SK-N-SH (cell line): ENCODE measurements around the gene RCOR1. TPM values are rescaled to one million over a fixed set of nuclear protein-coding genes. Genes with fewer than 3 reads are reported as not detected.

Experiments
- CTCF ChIA-PET: fragments of 300-600, 350-600 bp; formaldehyde crosslinking; extraction: SDS; loops from one replicate; lab custom pipeline; 2021; lab: Yijun Ruan, JAX
- POLR2A ChIA-PET: fragments of 350-600 bp; sonication (Branson Sonifier 250); formaldehyde crosslinking; extraction: SDS; loops from one replicate; lab custom pipeline; 2020; ENCODE audit warnings: antibody characterized with exemption, inconsistent platforms; lab: Yijun Ruan, JAX
- DNase-seq: peaks from one replicate; pipeline ENCODE4 v3.0.0; 2012
- H2AFZ ChIP-seq: fragments of 200-600 bp; sonication (generic); 2 replicates; pipeline ENCODE4 v1.8.1; 2016; ENCODE audit warnings: antibody characterized with exemption, mild to moderate bottlenecking, low read depth
- H3F3A ChIP-seq: fragments of 200-600 bp; sonication (generic); replicated peaks from 2 replicates; pipeline ENCODE3; 2016; ENCODE audit warnings: antibody characterized with exemption, mild to moderate bottlenecking; ENCODE audit not compliant: insufficient read depth
- H3K27ac ChIP-seq, 2 experiments: fragments of 200-500 bp in 1 of 2; fragments of 200-600 bp in 1 of 2; sonication (Bioruptor generic) in 1 of 2; sonication (generic), shearing (Covaris generic) in 1 of 2; 2 replicates each; pipeline versions ENCODE4 v1.5.1 to v1.6.1; 2014 to 2016; ENCODE audit warnings: low read depth in 2 of 2, inconsistent platforms in 1 of 2, low read length in 1 of 2, mild to moderate bottlenecking in 1 of 2, mixed read lengths in 1 of 2
- H3K27me3 ChIP-seq: fragments of 200-600 bp; sonication (generic), shearing (Covaris generic); 2 replicates; pipeline ENCODE4 v1.6.1; 2016; ENCODE audit warnings: mixed run types; ENCODE audit not compliant: insufficient read depth
- H3K36me3 ChIP-seq, 2 experiments: fragments of 200-500 bp in 1 of 2; fragments of 200-600 bp in 1 of 2; sonication (Bioruptor generic) in 1 of 2; sonication (generic) in 1 of 2; replicated peaks in 1 of 2; 2 replicates each; pipeline versions ENCODE3 to v1.5.1; 2014 to 2016; ENCODE audit warnings: low read length in 1 of 2, mild to moderate bottlenecking in 1 of 2; ENCODE audit not compliant: insufficient read depth in 2 of 2, control insufficient read depth in 1 of 2
- H3K4me1 ChIP-seq, 2 experiments: fragments of 200-500 bp in 1 of 2; fragments of 200-600 bp in 1 of 2; sonication (Bioruptor generic) in 1 of 2; sonication (generic), shearing (Covaris generic) in 1 of 2; 2 replicates each; pipeline versions ENCODE4 v1.5.1 to v1.6.1; 2014 to 2016; ENCODE audit warnings: low read depth in 1 of 2, low read length in 1 of 2, mixed run types in 1 of 2; ENCODE audit not compliant: insufficient read depth in 2 of 2, control insufficient read depth in 1 of 2
- H3K4me2 ChIP-seq: fragments of 200-600 bp; sonication (generic), shearing (Covaris generic); 2 replicates; pipeline ENCODE4 v1.6.1; 2017; ENCODE audit warnings: mixed run types
- H3K4me3 ChIP-seq, 2 experiments: fragments of 200-500 bp in 1 of 2; fragments of 200-600 bp in 1 of 2; sonication (Bioruptor generic) in 1 of 2; sonication (generic), shearing (Covaris generic) in 1 of 2; 2 replicates each; pipeline versions ENCODE4 v1.5.1 to v1.8.1; 2014 to 2016; ENCODE audit warnings: low read depth in 2 of 2, inconsistent platforms in 1 of 2, low read length in 1 of 2, mild to moderate bottlenecking in 1 of 2, mixed read lengths in 1 of 2, moderate library complexity in 1 of 2
- H3K79me2 ChIP-seq: fragments of 200-600 bp; sonication (generic); 2 replicates; pipeline ENCODE4 v1.8.1; 2017; ENCODE audit warnings: mild to moderate bottlenecking; ENCODE audit not compliant: insufficient read depth
- H3K9ac ChIP-seq: fragments of 200-600 bp; sonication (generic); 2 replicates; pipeline ENCODE4 v1.6.1; 2017; ENCODE audit warnings: mixed run types
- H3K9me2 ChIP-seq: fragments of 200-600 bp; sonication (generic); 2 replicates; pipeline ENCODE4 v1.6.1; 2017; ENCODE audit warnings: mixed run types
- H3K9me3 ChIP-seq: fragments of 200-600 bp; sonication (generic); 2 replicates; pipeline ENCODE4 v1.6.1; 2017; ENCODE audit warnings: mixed run types, mild to moderate bottlenecking, moderate library complexity
- H4K20me1 ChIP-seq: fragments of 200-600 bp; sonication (generic); 2 replicates; pipeline ENCODE4 v1.6.1; 2017; ENCODE audit warnings: mild to moderate bottlenecking, mixed run types; ENCODE audit not compliant: insufficient read depth
- CTCF ChIP-seq: fragments of 200-600 bp; sonication (generic); IDR thresholded peaks from 2 replicates; pipeline ENCODE4 v1.6.1; 2017; ENCODE audit warnings: antibody characterized with exemption, mild to moderate bottlenecking, moderate library complexity
- ELF1 ChIP-seq: IDR thresholded peaks from 2 replicates; pipeline ENCODE4 v1.4.0; 2012
- EP300 ChIP-seq, 2 experiments: IDR thresholded peaks; 2 replicates each; pipeline versions ENCODE4 v1.4.0 to v1.6.1; 2012; ENCODE audit warnings: borderline replicate concordance in 1 of 2, low read depth in 1 of 2, low read length in 1 of 2
- EZH2phosphoT487 ChIP-seq: fragments of 200-600 bp; sonication (generic); IDR thresholded peaks from 2 replicates; pipeline ENCODE4 v1.6.1; 2017; ENCODE audit warnings: low read depth, mixed run types, mild to moderate bottlenecking, antibody characterized with exemption, moderate library complexity, borderline replicate concordance
- FOSL2 ChIP-seq: IDR thresholded peaks from 2 replicates; pipeline ENCODE4 v1.4.0; 2012; ENCODE audit warnings: low read depth, mild to moderate bottlenecking, moderate library complexity, borderline replicate concordance
- FOXM1 ChIP-seq: IDR thresholded peaks from 2 replicates; pipeline ENCODE4 v1.4.0; 2012; ENCODE audit warnings: low read depth, mild to moderate bottlenecking
- GABPA ChIP-seq: IDR thresholded peaks from 2 replicates; pipeline ENCODE4 v1.4.0; 2012; ENCODE audit warnings: low read depth, mild to moderate bottlenecking
- RAD21 ChIP-seq: IDR thresholded peaks from 2 replicates; pipeline ENCODE4 v1.6.1; 2012; ENCODE audit warnings: mild to moderate bottlenecking, low read length
- RCOR1 ChIP-seq: fragments of 150-350 bp; IDR thresholded peaks from 2 replicates; pipeline ENCODE4 v1.6.1; 2017; ENCODE audit warnings: antibody characterized with exemption, low read length
- RFX5 ChIP-seq: IDR thresholded peaks from 2 replicates; pipeline ENCODE4 v1.6.1; 2012; ENCODE audit warnings: mild to moderate bottlenecking, improper control_type of control experiment, low read length
- TEAD4 ChIP-seq: IDR thresholded peaks from 2 replicates; pipeline ENCODE4 v1.4.0; 2012; ENCODE audit warnings: mild to moderate bottlenecking, borderline replicate concordance; ENCODE audit not compliant: insufficient read depth
- USF1 ChIP-seq: IDR thresholded peaks from 2 replicates; pipeline ENCODE4 v1.4.0; 2012; ENCODE audit warnings: low read depth, borderline replicate concordance
- WGBS: methylation state at CpG from one replicate; pipeline ENCODE4 v1.1.6; 2017; ENCODE audit warnings: low lambda C conversion rate; 5-methylcytosine and 5-hydroxymethylcytosine counted together
- polyA plus RNA-seq, 3 experiments: library from polyadenylated mRNA; depleted of rRNA; stranded (reverse); fragments of >200 nt; gene quantifications; 2 replicates each; pipeline ENCODE4 v1.2.3, GENCODE V29; 2012

The RCOR1 gene
- polyA plus RNA-seq, 1 of the 3 experiments (the other 2 are of a cell fraction) = 8.5 TPM

GRCh38 chr14:102589761-102590290 is 2.6 kb upstream of the RCOR1 start:
- POLR2A ChIA-PET = no interaction called here
- H3K4me3 ChIP-seq = no peak overlapping the region

GRCh38 chr14:102590667-102591099 is 1.8 kb upstream of the RCOR1 start:
- Histone ChIP-seq H3K27ac (peak overlapping the region; percentile 98 to 99; a peak in 2 of 4 replicates), H4K20me1 (peaks cover 20% of the 10 kb centered on the region), H3K9ac (peak overlapping the region; percentile 99; the same call in 1 of the 2 replicates), H3K79me2 (peaks cover 38% of the 10 kb centered on the region), H3K9me2 (no peaks in the 10 kb centered on the region), H3K4me3 (peak overlapping the region; percentile 75 to 94), H3K36me3 (peaks cover 0 to 4% of the 10 kb centered on the region in 2 experiments), H3K9me3 (no peaks in the 10 kb centered on the region), H3K4me1 (peaks cover 6 to 11% of the 10 kb centered on the region in 2 experiments), H3F3A (peaks cover 9% of the 10 kb centered on the region), H3K4me2 (peak overlapping the region; percentile 87), H2AFZ (no peak overlapping the region), H3K27me3 (no peaks in the 10 kb centered on the region)
- TF ChIP-seq GABPA (no peak), EZH2phosphoT487 (no peak), USF1 (no peak), FOSL2 (0 out of 2 replicates have a peak, but pooled peaks have one; percentile 27), TEAD4 (no peak), RAD21 (no peak), CTCF (peak; percentile 53), RCOR1 (no peak)
- POLR2A ChIA-PET = interaction anchor here (0.9 to 1.3 kb wide), 2 partner anchors 14 to 25 kb away, joined by 3 to 4 read pairs; no protein-coding TSS in a partner anchor
- CTCF ChIA-PET = interaction anchor here (1.3 to 1.6 kb wide), 2 partner anchors 30 to 66 kb away, joined by 4 to 7 read pairs; no protein-coding TSS in a partner anchor
- WGBS = 63% methylated on average over 11 of the region's 13 CpGs
- peak; percentile 53 for DNase-seq

More at GRCh38 chr14:102589761-102590290, 2.6 kb upstream of the RCOR1 start:
- TF ChIP-seq FOXM1 (no peak), EP300 (IDR thresholded peaks at IDR 0.05; ENCODE audit: borderline replicate concordance in 1 of 2, low read depth in 1 of 2, low read length in 1 of 2) (no peak), RCOR1 (no peak), GABPA (no peak), ELF1 (no peak), USF1 (no peak), RFX5 (no peak)
- Histone ChIP-seq H3K27ac (no peak overlapping the region), H3K4me1 (peaks cover 6 to 8% of the 10 kb centered on the region in 2 experiments), H3K9ac (no peak overlapping the region), H3K36me3 (no peaks in the 10 kb centered on the region), H4K20me1 (peaks cover 14% of the 10 kb centered on the region), H2AFZ (no peak overlapping the region), H3K9me2 (no peaks in the 10 kb centered on the region), H3K27me3 (no peaks in the 10 kb centered on the region), H3K9me3 (no peaks in the 10 kb centered on the region), H3F3A (peaks cover 4% of the 10 kb centered on the region), H3K4me2 (no peak overlapping the region), H3K79me2 (peaks cover 30% of the 10 kb centered on the region)
- 87% methylated on average over 12 of the region's 12 CpGs for WGBS
- CTCF ChIA-PET = interaction anchor here (1.1 kb wide), 1 partner anchor 74 kb away, joined by 3 read pairs; no protein-coding TSS in a partner anchor
- DNase-seq = no peak
